Measurements from ENCODE around the gene PPP1R3E.

DNA sequence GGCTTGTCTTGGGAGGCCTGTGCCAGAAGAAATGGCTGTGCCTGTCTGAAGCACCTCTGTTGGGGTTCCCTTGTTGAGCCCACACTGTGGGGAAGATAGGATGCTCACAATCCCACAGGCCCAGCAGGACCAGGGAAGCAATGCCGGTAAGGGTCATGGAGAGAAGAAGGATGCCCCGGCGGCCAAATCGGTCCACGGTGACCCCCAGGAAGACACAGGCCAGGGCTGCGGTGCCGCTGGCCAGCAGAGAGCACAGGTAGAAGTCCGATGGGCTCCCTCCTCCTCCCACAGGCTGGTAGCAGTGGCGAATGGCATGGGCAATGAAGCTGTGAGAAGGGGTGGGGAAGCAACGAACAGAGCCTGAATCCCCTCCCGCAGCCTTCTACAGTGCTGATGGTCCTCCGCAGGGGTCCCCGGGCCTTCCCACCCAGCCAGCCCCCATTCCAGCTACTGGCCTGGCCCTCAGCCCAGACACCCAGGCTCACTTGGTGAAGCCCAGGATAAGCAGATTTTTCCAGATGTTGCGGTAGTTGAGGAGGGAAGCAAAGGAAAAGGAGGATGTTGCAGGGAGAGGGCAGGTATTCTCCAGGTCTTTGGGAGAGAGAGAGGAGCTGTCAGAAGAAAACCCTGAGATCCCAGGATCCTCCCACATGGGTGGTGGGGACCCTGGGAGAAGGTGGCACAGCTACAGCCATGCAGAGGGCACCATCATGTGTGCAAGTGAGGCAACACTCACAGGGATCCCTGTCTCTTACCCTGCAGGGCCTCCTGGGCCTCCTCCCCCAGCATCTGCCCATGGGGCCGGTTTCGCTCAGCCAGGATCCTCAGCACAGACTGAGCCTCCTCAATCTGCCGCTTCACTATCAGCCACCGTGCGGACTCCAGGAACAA is 45.0 kb upstream of the PPP1R3E start:
- TF ChIP-seq, protein P1, sequence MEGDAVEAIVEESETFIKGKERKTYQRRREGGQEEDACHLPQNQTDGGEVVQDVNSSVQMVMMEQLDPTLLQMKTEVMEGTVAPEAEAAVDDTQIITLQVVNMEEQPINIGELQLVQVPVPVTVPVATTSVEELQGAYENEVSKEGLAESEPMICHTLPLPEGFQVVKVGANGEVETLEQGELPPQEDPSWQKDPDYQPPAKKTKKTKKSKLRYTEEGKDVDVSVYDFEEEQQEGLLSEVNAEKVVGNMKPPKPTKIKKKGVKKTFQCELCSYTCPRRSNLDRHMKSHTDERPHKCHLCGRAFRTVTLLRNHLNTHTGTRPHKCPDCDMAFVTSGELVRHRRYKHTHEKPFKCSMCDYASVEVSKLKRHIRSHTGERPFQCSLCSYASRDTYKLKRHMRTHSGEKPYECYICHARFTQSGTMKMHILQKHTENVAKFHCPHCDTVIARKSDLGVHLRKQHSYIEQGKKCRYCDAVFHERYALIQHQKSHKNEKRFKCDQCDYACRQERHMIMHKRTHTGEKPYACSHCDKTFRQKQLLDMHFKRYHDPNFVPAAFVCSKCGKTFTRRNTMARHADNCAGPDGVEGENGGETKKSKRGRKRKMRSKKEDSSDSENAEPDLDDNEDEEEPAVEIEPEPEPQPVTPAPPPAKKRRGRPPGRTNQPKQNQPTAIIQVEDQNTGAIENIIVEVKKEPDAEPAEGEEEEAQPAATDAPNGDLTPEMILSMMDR (IDR thresholded peaks at IDR 0.05): no peak
- TF ChIP-seq POLR2A (IDR thresholded peaks at IDR 0.05): no peak

Data from heart left ventricle (tissue), 13 donors.